Natural killer cell (primary cell): ENCODE data around the gene ATP2B1. TPM values are rescaled to one million over a fixed set of nuclear protein-coding genes. Genes with fewer than 3 reads are reported as not detected.

Experiments used
- ATAC-seq, 3 donors: fragments of 150-1000 bp in 2 of 3; fragments of 200-7000 bp in 1 of 3; cut with Tn5 transposase; 1 replicate in 1 of 3; 2 replicates in 2 of 3; pipeline ENCODE4 v1.10.0; 2021; ENCODE audit warnings: mild to moderate bottlenecking in 2 of 3, moderate library complexity in 2 of 3
- DNase-seq, 2 donors: peaks; one replicate each; pipeline versions ENCODE4 v3.0.0 to v3.0.0-alpha.2; 2013 to 2021; ENCODE audit warnings: mixed read lengths in 1 of 2
- H3K27ac ChIP-seq: one replicate; pipeline ENCODE4 v1.5.1; 2013; ENCODE audit warnings: mild to moderate bottlenecking, low read length
- H3K27me3 ChIP-seq: one replicate; pipeline ENCODE4 v1.6.1; 2013; ENCODE audit warnings: low read length; ENCODE audit not compliant: control insufficient read depth, insufficient read depth
- H3K36me3 ChIP-seq: one replicate; pipeline ENCODE4 v1.6.1; 2013; ENCODE audit warnings: low read length; ENCODE audit not compliant: control insufficient read depth, insufficient read depth
- H3K4me1 ChIP-seq: one replicate; pipeline ENCODE4 v1.6.1; 2013; ENCODE audit warnings: low read length; ENCODE audit not compliant: control insufficient read depth, insufficient read depth
- H3K4me3 ChIP-seq: one replicate; pipeline ENCODE4 v1.5.1; 2013; ENCODE audit warnings: low read length
- H3K9me3 ChIP-seq: one replicate; pipeline ENCODE4 v1.6.1; 2013; ENCODE audit warnings: low read length; ENCODE audit not compliant: control insufficient read depth, insufficient read depth
- H3K27ac Mint-ChIP-seq, 2 donors: one replicate each; pipeline ENCODE4 v1.8.0; 2022; ENCODE audit warnings: mild to moderate bottlenecking in 2 of 2, mixed read lengths in 2 of 2, moderate library complexity in 1 of 2
- H3K27me3 Mint-ChIP-seq, 2 donors: one replicate each; pipeline ENCODE4 v1.8.0; 2022; ENCODE audit warnings: low read depth in 2 of 2, mixed read lengths in 2 of 2
- H3K36me3 Mint-ChIP-seq: one replicate; pipeline ENCODE4 v1.8.0; 2022; ENCODE audit warnings: mixed read lengths
- H3K4me1 Mint-ChIP-seq, 2 donors: one replicate each; pipeline ENCODE4 v1.8.0; 2022; ENCODE audit warnings: mixed read lengths in 2 of 2
- H3K4me3 Mint-ChIP-seq: one replicate; pipeline ENCODE4 v1.8.0; 2022; ENCODE audit warnings: mild to moderate bottlenecking, moderate library complexity, mixed read lengths
- H3K9me3 Mint-ChIP-seq, 2 donors: one replicate each; pipeline ENCODE4 v1.8.0; 2022; ENCODE audit warnings: mixed read lengths in 2 of 2
- CTCF ChIP-seq: fragments of 200-600 bp; IDR thresholded peaks from one replicate; pipeline ENCODE4 v1.8.0; 2022; ENCODE audit warnings: antibody characterized with exemption
- WGBS: methylation state at CpG from one replicate; pipeline ENCODE4 v1.1.7; 2013; ENCODE audit warnings: missing lambda C conversion rate; ENCODE audit not compliant: insufficient coverage; 5-methylcytosine and 5-hydroxymethylcytosine counted together
- intact Hi-C: fragments of 100-400 bp; cut with micrococcal nuclease; formaldehyde crosslinking; loops from one replicate; pipeline ENCODE4 v1.14.2; 2022
- total RNA-seq, 4 donors: library from RNA; stranded (reverse); fragments of 120-200 nt in 1 of 4; gene quantifications; one replicate each; pipeline versions ENCODE4 v1.2.3 to v1.2.4, GENCODE V29; 2013 to 2022

ATP2B1 gene
- total RNA-seq, 3 donors from 2014 or later (not counting 1 experiment from before 2014, with no cell fraction given), result 87.8 to 97.6 (median 97.3) TPM

- Mint-ChIP-seq H3K4me3 (no peak overlapping the region), H3K36me3 (no peaks in the 10 kb centered on the region), H3K27me3 (no peaks in the 10 kb centered on the region), H3K27ac (peak overlapping the region in 1 of 2 donors; percentile 8), H3K4me1 (peaks cover 62 to 74% of the 10 kb centered on the region in 2 donors), H3K9me3 (no peaks in the 10 kb centered on the region)
- H3K27me3 ChIP-seq, result no peaks in the 10 kb centered on the region
- no peak for TF ChIP-seq CTCF
- DNase-seq (peak in 1 of 2 donors; percentile 34), ATAC-seq (peak in 2 of 3 donors; percentile 34 to 46)
- no peak overlapping the region for H3K4me3 ChIP-seq
- no peaks in the 10 kb centered on the region for H3K36me3 ChIP-seq
- no CpG with 5 or more reads among the region's 2 CpGs for WGBS
- peaks cover 8% of the 10 kb centered on the region for H3K4me1 ChIP-seq
- no peaks in the 10 kb centered on the region for H3K9me3 ChIP-seq
- H3K27ac ChIP-seq, result no peak overlapping the region
- intact Hi-C loops, result no loop called here
Measured at GRCh38 chr12:89674326-89674942, 34.2 kb downstream of the ATP2B1 start.

DNA sequence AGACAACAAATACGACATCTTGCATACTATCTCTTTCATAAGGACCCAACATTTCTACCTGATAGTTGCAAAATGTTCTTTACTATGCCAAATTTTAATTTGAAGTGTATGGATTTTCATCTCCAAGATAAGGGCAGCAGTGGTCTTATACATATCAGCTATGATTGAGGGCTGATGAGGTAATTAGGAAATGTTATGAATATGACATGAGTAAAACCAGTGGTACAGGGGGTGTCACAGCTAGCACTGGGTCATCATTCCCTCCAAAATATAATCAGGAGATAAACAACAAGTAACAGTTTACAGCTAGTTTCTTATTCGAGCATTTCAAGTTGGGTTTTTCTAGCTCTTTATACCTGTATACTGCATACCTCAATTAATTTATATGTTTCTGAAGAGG is 35.0 kb downstream of the ATP2B1 start:
- ATAC-seq, result no peak
- DNase-seq, result no peak
- Mint-ChIP-seq H3K4me1 (peaks cover 64 to 74% of the 10 kb centered on the region in 2 donors), H3K4me3 (no peak overlapping the region), H3K27me3 (no peaks in the 10 kb centered on the region), H3K9me3 (no peaks in the 10 kb centered on the region), H3K27ac (no peak overlapping the region), H3K36me3 (no peaks in the 10 kb centered on the region)
- Histone ChIP-seq H3K27me3 (no peaks in the 10 kb centered on the region), H3K36me3 (no peaks in the 10 kb centered on the region), H3K27ac (no peak overlapping the region), H3K9me3 (no peaks in the 10 kb centered on the region), H3K4me1 (peaks cover 8% of the 10 kb centered on the region), H3K4me3 (no peak overlapping the region)
- no peak for TF ChIP-seq CTCF
- intact Hi-C loops, result no loop called here
- WGBS, result no CpG with 5 or more reads among the region's 2 CpGs

- Mint-ChIP-seq H3K4me1 (peaks cover 60 to 74% of the 10 kb centered on the region in 2 donors), H3K27ac (peak overlapping the region in 1 of 2 donors; percentile 3), H3K4me3 (no peak overlapping the region), H3K36me3 (no peaks in the 10 kb centered on the region), H3K27me3 (no peaks in the 10 kb centered on the region), H3K9me3 (no peaks in the 10 kb centered on the region)
- no peak for TF ChIP-seq CTCF
- no peak overlapping the region for H3K27ac ChIP-seq
- H3K4me1 ChIP-seq, result peaks cover 8% of the 10 kb centered on the region
- no peaks in the 10 kb centered on the region for H3K9me3 ChIP-seq
- intact Hi-C loops, result no loop called here
- no peak for DNase-seq
- no peak for ATAC-seq
- no peak overlapping the region for H3K4me3 ChIP-seq
- 100% methylated on average over 2 of the region's 2 CpGs for WGBS
- H3K27me3 ChIP-seq, result no peaks in the 10 kb centered on the region
- H3K36me3 ChIP-seq, result no peaks in the 10 kb centered on the region
Measured at GRCh38 chr12:89672589-89672979, 36.1 kb downstream of the ATP2B1 start.

DNA sequence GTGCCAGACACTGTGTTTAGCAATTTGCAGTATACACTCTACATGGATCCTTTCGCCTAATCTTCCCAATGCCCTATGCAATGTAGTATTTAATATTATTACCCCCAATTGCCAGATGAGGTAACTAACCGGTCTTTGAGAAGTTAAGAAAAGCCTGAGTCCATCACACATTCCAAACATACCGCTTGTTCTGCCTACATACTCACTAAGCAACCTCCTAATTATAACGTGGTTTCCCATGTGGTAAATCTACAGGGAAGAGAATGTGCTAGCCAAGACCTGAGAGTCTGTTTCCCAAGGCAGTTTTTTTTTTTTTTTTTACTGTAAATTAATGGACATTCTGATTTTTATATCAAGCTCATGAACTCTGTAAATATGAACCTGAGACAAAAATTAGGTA is 37.2 kb downstream of the ATP2B1 start:
- WGBS, result 67% methylated on average over 3 of the region's 4 CpGs
- Histone ChIP-seq H3K4me1 (peaks cover 8% of the 10 kb centered on the region), H3K36me3 (no peaks in the 10 kb centered on the region), H3K4me3 (no peak overlapping the region), H3K27me3 (no peaks in the 10 kb centered on the region), H3K27ac (no peak overlapping the region), H3K9me3 (no peaks in the 10 kb centered on the region)
- Mint-ChIP-seq H3K9me3 (no peaks in the 10 kb centered on the region), H3K27me3 (no peaks in the 10 kb centered on the region), H3K36me3 (no peaks in the 10 kb centered on the region), H3K4me1 (peaks cover 68 to 81% of the 10 kb centered on the region in 2 donors), H3K27ac (no peak overlapping the region), H3K4me3 (no peak overlapping the region)
- TF ChIP-seq CTCF, result no peak
- ATAC-seq (no peak), DNase-seq (no peak)
- intact Hi-C loops, result no loop called here
